ENCODE data around the gene FAR1.

DNA sequence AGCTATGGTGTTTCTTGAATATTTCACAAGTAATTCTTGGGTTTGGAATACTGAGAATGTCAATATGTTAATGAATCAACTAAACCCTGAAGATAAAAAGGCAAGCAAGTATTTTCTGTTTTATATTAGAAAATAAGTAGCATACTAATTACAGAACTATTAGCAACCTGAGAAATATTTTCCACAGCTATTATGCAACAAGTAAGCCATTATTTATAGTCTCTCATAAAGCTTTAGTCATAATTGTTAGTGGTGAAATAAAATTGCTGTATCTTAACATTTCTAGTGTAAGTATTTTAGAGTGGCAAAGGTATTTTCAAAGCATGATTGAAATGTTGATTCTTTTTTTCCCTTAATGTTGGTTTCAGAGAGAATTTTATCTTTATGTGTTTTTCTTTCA is 53.3 kb downstream of the FAR1 start:
- TF ChIP-seq YY1 (IDR thresholded peaks at IDR 0.05; ENCODE audit: insufficient read depth, insufficient read length), result no peak
- no peak for TF ChIP-seq ZNF274 (IDR thresholded peaks at IDR 0.05; ENCODE audit: low read depth, low read length)
- TF ChIP-seq SUZ12 (IDR thresholded peaks at IDR 0.05; ENCODE audit: extremely low read depth, insufficient read depth, insufficient read length), result no peak

Data from NT2/D1 (cell line).